KMS-11 (cell line): ENCODE results near the gene GRIA4.

Experiments used
- H2AFZ ChIP-seq: fragments of 200-600 bp; sonication (generic); 2 replicates; pipeline ENCODE4 v1.6.1; 2016; ENCODE audit warnings: antibody characterized with exemption, mixed run types, low read depth
- H3K27ac ChIP-seq: fragments of 200-600 bp; sonication (generic); 2 replicates; pipeline ENCODE4 v1.6.1; 2016; ENCODE audit warnings: mild to moderate bottlenecking, mixed run types
- H3K27me3 ChIP-seq: fragments of 200-600 bp; sonication (generic); 2 replicates; pipeline ENCODE4 v1.6.1; 2017; ENCODE audit warnings: mild to moderate bottlenecking, low read depth, mixed run types, moderate library complexity; ENCODE audit not compliant: insufficient read depth
- H3K36me3 ChIP-seq: fragments of 200-600 bp; sonication (generic); 2 replicates; pipeline ENCODE4 v1.6.1; 2017; ENCODE audit warnings: mild to moderate bottlenecking, mixed run types; ENCODE audit not compliant: insufficient read depth
- H3K4me1 ChIP-seq: fragments of 200-600 bp; sonication (generic); 2 replicates; pipeline ENCODE4 v1.6.1; 2016; ENCODE audit warnings: mild to moderate bottlenecking, low read depth, mixed run types; ENCODE audit not compliant: poor library complexity, severe bottlenecking
- H3K4me2 ChIP-seq: fragments of 200-600 bp; sonication (generic); 2 replicates; pipeline ENCODE4 v1.7.0; 2016; ENCODE audit warnings: mild to moderate bottlenecking, mixed run types
- H3K4me3 ChIP-seq: fragments of 200-600 bp; sonication (generic); IDR thresholded peaks from 2 replicates; pipeline ENCODE4 v1.6.1; 2017; ENCODE audit warnings: low read depth, low read length, mixed read lengths; ENCODE audit not compliant: insufficient read depth
- H3K79me2 ChIP-seq: fragments of 200-600 bp; sonication (generic); 2 replicates; pipeline ENCODE4 v1.6.1; 2016; ENCODE audit warnings: low read depth, mixed run types; ENCODE audit not compliant: insufficient read depth
- H3K9ac ChIP-seq: fragments of 200-600 bp; sonication (generic); 2 replicates; pipeline ENCODE4 v1.6.1; 2016; ENCODE audit warnings: mild to moderate bottlenecking, mixed run types
- H4K20me1 ChIP-seq: fragments of 200-600 bp; sonication (generic); 2 replicates; pipeline ENCODE4 v1.6.1; 2016; ENCODE audit warnings: mild to moderate bottlenecking, mixed run types; ENCODE audit not compliant: insufficient read depth
- CTCF ChIP-seq: fragments of 200-600 bp; sonication (generic); conservative IDR thresholded peaks from 2 replicates; pipeline ENCODE4 v1.6.1; 2017; ENCODE audit warnings: low read depth, mild to moderate bottlenecking, antibody characterized with exemption, low read length, moderate library complexity, mixed read lengths

Gene GRIA4

DNA sequence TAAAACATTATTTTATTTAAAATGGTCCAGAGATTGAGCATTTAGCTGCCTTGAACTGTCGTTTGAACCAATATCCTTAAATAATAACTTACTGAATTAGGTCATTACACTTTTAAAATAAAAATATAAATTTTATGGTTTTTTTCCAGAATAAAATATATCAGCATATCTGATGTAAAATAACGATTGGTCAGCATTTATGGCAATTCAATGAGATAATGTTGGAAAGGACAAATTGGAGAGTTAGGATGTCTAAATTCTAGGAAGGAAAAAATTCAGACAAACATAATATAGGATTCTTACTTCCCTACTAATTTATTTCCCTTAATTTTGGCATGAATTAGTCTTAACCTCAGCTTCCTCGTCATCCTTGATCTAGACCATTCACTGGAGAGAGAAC, 113.4 kb downstream of the GRIA4 start:
- H3K27me3 ChIP-seq = no peaks in the 10 kb centered on the region

DNA sequence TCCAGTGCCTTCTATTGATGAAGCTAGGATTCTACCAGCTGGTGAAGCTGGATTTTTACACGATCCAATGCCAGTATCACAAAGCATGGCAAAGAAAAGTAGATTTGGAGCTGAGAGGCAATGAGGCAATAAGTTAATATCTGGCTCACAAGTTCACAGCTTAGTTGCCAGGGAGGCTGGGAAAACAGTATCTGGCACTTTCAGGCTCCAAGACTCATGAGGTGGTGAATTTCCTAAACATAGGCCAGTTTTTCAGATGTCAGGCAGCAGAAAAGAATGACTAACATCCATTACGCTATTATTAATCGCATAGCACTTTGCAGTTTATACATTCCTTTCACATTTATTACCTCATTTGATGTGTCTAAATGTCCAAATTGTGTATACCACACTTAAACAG, 122.7 kb downstream of the GRIA4 start:
- Histone ChIP-seq H4K20me1 (no peaks in the 10 kb centered on the region), H2AFZ (no peak overlapping the region), H3K4me2 (no peak overlapping the region), H3K27me3 (no peaks in the 10 kb centered on the region), H3K9ac (no peak overlapping the region), H3K36me3 (no peaks in the 10 kb centered on the region), H3K27ac (no peak overlapping the region), H3K79me2 (no peaks in the 10 kb centered on the region), H3K4me3 (no peak overlapping the region), H3K4me1 (no peaks in the 10 kb centered on the region)
- no peak for TF ChIP-seq CTCF

More for the DNA sequence above, 113.4 kb downstream of the GRIA4 start:
- H4K20me1 ChIP-seq = no peaks in the 10 kb centered on the region
- no peak overlapping the region for H2AFZ ChIP-seq
- no peaks in the 10 kb centered on the region for H3K4me1 ChIP-seq
- no peak overlapping the region for H3K27ac ChIP-seq
- H3K4me2 ChIP-seq = no peak overlapping the region
- no peaks in the 10 kb centered on the region for H3K36me3 ChIP-seq
- no peak overlapping the region for H3K4me3 ChIP-seq
- H3K79me2 ChIP-seq = no peaks in the 10 kb centered on the region
- H3K9ac ChIP-seq = no peak overlapping the region
- no peak for TF ChIP-seq CTCF

DNA sequence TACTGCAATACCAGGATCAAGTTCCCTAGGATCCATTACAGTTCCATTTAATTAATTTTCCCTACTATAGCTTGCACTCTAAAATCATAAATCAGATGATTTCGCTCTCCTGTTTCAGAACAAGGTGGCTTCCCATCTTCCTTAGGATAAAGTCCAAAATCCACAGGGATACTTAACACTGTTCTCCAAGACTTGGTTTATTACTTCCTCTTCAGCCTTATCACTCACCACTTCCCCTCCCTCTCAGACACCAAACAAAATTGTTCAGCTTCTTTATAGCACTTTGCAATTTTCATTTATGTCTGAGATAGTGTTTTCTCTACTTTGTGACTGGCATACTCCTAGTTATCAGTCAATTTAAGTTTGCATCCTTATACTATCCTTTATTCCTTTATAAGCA, 124.6 kb downstream of the GRIA4 start:
- Histone ChIP-seq H3K4me2 (no peak overlapping the region), H3K79me2 (no peaks in the 10 kb centered on the region), H2AFZ (no peak overlapping the region), H3K27me3 (no peaks in the 10 kb centered on the region), H3K9ac (no peak overlapping the region), H3K36me3 (no peaks in the 10 kb centered on the region), H4K20me1 (no peaks in the 10 kb centered on the region), H3K4me1 (no peaks in the 10 kb centered on the region), H3K4me3 (no peak overlapping the region), H3K27ac (no peak overlapping the region)
- no peak for TF ChIP-seq CTCF

DNA sequence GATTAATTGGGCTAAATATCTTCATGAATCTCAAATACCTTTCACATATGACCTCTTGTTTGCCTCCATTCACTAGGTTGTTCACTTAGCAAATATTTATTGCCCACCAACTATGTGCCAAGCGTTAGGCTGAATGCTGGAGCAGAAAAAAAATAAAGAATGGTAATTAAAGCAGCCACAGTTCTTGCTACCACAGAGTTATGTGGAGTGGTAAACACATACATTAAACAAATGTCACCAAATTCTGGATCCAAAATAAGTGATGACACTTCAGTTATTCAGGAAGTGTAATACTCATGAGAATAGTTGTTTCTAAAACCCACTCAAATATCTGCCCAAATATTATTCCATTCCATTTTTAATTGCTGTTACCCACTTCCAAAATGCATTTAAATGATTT, 128.4 kb downstream of the GRIA4 start:
- Histone ChIP-seq H2AFZ (no peak overlapping the region), H3K9ac (no peak overlapping the region), H3K36me3 (no peaks in the 10 kb centered on the region), H3K27me3 (no peaks in the 10 kb centered on the region), H3K4me1 (no peaks in the 10 kb centered on the region), H4K20me1 (no peaks in the 10 kb centered on the region), H3K4me3 (no peak overlapping the region), H3K4me2 (no peak overlapping the region), H3K27ac (no peak overlapping the region), H3K79me2 (no peaks in the 10 kb centered on the region)
- TF ChIP-seq CTCF = no peak
